ENCODE measurements around the gene CHAF1A.

The CHAF1A gene

DNA sequence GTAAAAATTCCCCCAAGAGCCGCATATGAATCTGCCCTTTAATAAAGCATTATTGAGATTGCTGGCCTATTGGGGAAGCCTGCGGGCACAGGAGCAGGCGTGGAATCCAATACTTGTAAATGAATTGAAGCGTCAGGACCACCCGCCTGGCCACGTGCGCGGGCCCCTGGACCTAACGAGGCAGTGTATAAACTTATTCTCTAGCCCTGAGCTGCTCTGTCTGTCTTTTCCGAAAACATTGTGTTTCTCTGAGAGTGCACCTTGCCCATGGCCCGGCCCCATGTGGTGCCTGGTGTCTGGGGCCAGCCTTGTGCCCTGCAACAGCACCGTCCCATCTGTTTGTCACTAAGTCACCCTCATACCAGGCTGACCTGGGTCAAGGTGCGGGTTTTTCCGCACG, 40.7 kb downstream of the CHAF1A start:
- DNase-seq = no peak

DNA sequence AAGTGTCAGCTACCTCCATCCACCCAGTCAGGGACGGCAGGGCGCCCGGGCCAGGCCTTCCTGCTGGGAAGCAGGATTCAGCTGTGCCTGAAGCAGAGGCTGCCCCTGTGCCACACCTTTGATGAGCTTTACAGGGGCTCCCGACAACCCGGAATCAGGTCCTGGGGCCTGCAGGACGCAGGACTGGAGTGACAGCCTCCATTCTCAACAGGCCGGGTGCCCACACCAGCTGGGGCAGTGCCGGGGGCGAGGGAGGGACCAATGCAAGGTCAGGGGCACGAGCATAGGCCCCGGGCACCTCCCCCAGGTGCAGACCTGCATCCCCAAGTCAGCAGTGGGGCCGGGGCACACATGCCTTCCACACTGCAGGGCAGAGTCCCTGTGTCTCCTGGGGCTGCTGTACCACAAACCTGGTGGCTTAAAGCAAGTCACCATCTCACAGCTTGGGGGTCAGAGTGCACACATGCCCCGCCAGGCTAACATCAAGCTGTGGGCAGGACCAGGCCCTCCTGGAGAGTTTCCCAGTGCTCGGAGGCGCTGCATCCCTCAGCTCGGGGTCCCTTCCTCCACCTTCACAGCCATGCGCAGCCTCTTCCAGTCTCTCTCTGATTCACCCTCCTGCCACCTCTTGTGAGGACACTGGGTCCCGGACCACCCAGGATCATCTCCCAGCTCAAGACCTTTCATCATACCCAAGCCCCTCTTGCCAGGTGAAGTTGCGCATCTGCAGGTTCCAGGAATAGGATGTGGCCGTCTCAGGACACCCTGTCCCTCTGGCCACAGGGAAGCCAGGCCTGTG, 41.7 kb downstream of the CHAF1A start:
- DNase-seq = no peak

GRCh38 chr19:4444765-4445741, 42.6 kb downstream of the CHAF1A start:
- DNase-seq = no peak

DNA sequence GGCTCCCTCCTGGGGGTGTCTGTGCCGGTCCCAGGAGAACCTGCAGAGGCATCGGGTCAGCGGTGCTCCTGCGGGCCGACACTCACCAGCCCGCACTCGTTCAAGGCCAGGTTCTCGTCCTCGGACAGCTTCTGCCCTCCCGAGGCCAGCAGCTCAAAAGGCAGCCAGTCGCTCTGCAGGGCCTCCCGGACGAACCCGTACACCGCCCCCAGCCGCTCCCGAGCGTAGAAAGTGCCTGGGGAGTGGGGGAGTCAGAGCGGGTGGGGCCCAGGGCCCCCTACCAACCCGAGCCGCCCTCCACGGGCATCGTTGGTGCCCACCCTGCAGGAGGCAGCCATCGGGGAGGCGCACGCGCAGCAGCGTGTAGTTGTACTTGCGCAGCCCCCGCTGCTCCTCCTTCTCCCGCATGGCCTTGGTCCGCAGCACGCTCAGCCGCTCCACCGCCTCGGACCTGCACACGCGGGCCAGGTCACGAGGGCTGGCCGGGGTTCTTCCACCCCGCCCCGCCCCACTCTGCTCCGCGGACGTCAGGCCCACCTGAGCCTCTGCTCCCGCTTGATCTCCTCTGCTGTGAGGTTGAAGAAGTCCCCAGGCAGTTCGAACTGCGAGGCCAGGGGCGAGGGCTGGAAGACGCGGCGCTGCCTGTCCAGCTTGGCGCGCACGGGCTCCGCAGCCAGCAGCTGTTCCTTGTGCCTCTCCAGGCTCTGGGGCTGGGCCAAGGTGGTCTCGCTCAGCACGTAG, 43.7 kb downstream of the CHAF1A start:
- no peak for DNase-seq

DNA sequence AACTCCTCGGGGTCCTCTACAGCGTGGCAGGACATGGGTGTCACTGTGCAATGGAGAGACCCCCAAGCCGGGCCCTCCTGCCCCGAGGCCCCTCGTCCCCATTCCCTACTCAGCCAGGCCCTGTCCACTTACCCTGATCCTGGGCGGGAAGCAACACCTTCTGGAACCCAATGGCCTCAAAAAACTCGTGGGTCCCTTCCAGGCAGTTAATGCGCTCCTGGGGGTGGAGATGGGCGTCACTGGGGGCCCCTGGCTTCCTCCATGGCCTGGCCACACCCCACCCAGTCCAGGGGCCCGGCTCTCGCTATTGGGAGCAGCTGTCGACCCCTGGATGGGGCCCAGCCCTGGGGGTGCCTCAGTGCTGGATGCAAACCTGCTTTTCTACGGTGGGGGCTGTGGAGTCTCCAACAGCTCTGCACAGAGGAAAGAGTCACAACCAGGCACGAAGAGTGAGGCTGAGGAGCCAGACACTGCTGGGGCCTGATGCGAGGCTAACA, 44.3 kb downstream of the CHAF1A start:
- DNase-seq = no peak

GRCh38 chr19:4447327-4448146, 45.1 kb downstream of the CHAF1A start:
- no peak for DNase-seq

DNA sequence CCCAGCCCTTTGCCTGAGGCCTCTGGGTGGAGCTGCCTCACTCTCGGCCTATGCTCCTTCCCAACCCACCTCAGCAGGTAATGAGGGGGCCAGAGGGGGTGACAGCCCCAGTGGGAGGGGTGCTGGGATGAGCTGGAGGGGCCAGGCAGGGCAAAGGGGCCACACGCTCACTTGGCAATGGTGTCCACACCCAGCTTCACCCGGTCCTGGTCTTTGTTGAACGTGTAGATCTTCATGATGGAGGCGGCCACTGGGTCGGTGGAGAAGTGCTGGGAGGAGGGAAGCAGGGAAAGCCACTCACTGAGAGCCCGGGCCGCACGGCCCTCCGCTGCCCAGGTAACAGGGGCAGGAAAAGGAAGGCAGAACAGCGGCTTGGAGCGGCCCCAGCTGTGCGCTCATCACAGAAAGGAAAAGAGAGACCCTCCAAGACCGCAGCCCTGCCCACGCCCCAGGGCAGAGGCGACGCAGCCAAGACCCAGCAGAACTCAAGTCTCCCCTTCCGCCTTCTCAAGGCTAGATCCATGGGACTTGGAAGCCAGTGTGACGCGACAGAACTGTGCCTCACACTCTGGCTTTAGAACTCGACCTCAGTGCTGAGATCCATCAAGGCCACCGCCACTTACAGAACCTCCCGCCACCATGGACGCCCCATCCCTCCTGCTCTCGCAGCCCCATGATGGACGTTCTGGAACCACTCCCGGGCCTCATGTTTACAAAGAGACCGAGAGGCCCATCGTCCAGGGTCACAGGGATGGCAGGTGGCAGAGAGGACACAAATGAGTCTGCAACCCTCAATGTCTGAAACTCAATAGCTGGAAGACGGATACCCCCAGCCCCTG, 45.9 kb downstream of the CHAF1A start:
- DNase-seq = no peak

DNA sequence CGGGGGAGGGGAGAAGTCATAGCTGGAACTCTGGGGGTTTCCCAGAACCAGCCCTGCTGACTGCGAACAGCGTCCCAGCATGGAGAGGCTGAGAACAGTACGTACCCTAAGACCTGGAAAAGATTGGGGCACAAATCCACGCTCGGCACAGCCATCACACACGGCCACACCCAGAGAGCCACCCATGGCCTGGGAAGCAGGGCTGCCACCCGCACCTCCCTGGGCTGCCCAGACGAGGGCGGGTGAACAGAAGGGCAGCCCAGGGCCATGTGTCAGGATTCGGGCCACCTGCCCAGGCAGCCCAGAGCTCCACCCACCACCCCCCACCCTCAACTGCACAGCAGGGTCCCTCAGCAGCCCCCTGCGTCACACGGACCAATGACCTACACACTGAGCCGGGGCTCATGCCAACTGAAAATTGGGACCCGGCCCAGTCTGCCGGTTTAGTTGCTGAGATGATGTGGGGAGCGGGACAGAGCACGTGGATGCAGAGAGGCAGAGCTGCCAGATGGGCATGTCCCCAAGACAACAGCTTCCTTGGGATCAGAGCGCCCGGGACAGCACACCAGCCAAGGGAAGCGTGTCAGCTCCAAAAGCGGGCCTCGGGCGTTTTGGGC, 46.7 kb downstream of the CHAF1A start:
- peak in 12 of 14 donors; percentile 23 to 89 (median 65) for DNase-seq

DNA sequence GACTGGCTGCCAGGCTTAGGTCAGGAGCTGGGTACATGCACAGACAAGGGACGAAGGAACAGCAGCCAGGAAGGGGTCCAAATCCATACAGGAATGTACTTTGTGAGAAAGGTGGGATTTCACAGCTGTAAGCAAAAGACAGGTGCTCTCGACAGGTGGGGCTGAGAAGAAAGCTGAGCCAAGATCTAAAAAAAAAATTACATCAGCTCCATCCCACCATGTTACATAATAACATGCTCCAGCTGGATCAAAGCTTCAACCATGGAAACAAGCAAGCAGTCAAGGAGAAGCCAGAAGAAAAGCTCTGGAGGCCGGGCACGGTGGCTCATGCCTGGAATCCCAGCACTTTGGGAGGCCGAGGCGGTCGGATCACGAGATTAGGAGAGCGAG, 47.2 kb downstream of the CHAF1A start:
- no peak for DNase-seq

- DNase-seq = peak in 1 of 14 donors; percentile 36
Measured at GRCh38 chr19:4452230-4452990, 50.0 kb downstream of the CHAF1A start.

GRCh38 chr19:4453232-4454179, 51.1 kb downstream of the CHAF1A start:
- DNase-seq = no peak

- peak in 2 of 14 donors; percentile 10 to 51 for DNase-seq
Measured at GRCh38 chr19:4454747-4455718, 52.6 kb downstream of the CHAF1A start.

GRCh38 chr19:4455719-4456475, 53.5 kb downstream of the CHAF1A start:
- DNase-seq = peak in 9 of 14 donors; percentile 12 to 90 (median 56)

- peak in 3 of 14 donors; percentile 22 to 40 (median 34) for DNase-seq
Measured at GRCh38 chr19:4456476-4456842, 54.0 kb downstream of the CHAF1A start.

- peak in 6 of 14 donors; percentile 8 to 62 (median 34) for DNase-seq
Measured at GRCh38 chr19:4456843-4457653, 54.6 kb downstream of the CHAF1A start.
